A673 (cell line): Measurements from ENCODE around the gene DSE. TPM values are rescaled to one million over a fixed set of nuclear protein-coding genes. Genes with fewer than 3 reads are reported as not detected.

Experiments
- BruUV-seq: library from RNA; stranded (reverse); fragments of 400-500 nt; replicated peaks from 2 replicates; lab custom pipeline; 2021; lab: Mats Ljungman, UMichigan
- CTCF ChIA-PET: fragments of 300-600 bp; sonication (Branson Sonifier 250); formaldehyde crosslinking; loops from one replicate; lab custom pipeline; 2022; ENCODE audit warnings: antibody characterized with exemption; lab: Charles Lee
- POLR2A ChIA-PET: fragments of 300-600 bp; sonication (Branson Sonifier 250); formaldehyde crosslinking; loops from one replicate; lab custom pipeline; 2022; ENCODE audit warnings: antibody characterized with exemption; ENCODE audit not compliant: low non-redundant PET; lab: Charles Lee
- DNase-seq: peaks from one replicate; pipeline ENCODE4 v3.0.0-alpha.2; 2015; ENCODE audit warnings: low spot score
- H3K27ac ChIP-seq: fragments of 200-600 bp; sonication (generic); 2 replicates; pipeline ENCODE4 v1.5.1; 2016; ENCODE audit warnings: mixed run types, low read depth, mild to moderate bottlenecking, mixed read lengths, antibody characterized with exemption, low read length; ENCODE audit not compliant: poor library complexity, severe bottlenecking
- H3K27me3 ChIP-seq: fragments of 200-600 bp; sonication (generic); replicated peaks from 2 replicates; pipeline ENCODE4 v1.6.1; 2017; ENCODE audit warnings: mixed run types, low read depth, mild to moderate bottlenecking, mixed read lengths, antibody characterized with exemption, low read length; ENCODE audit not compliant: insufficient read depth, poor library complexity
- H3K36me3 ChIP-seq: fragments of 200-600 bp; sonication (generic); 2 replicates; pipeline ENCODE4 v1.6.1; 2016; ENCODE audit warnings: mixed run types, mild to moderate bottlenecking, mixed read lengths, antibody characterized with exemption, low read length; ENCODE audit not compliant: insufficient read depth, poor library complexity, severe bottlenecking
- H3K4me1 ChIP-seq: fragments of 200-600 bp; sonication (generic); 2 replicates; pipeline ENCODE4 v1.6.1; 2017; ENCODE audit warnings: mixed run types, mild to moderate bottlenecking, mixed read lengths, antibody characterized with exemption, low read length; ENCODE audit not compliant: insufficient read depth, poor library complexity, severe bottlenecking
- H3K4me3 ChIP-seq: fragments of 200-600 bp; sonication (generic); 2 replicates; pipeline ENCODE4 v1.5.1; 2016; ENCODE audit warnings: low read depth, mixed run types, mild to moderate bottlenecking, mixed read lengths, low read length; ENCODE audit not compliant: poor library complexity, severe bottlenecking
- H3K9me3 ChIP-seq: fragments of 200-600 bp; sonication (generic); 2 replicates; pipeline ENCODE4 v1.6.1; 2016; ENCODE audit warnings: mixed run types, low read depth, mild to moderate bottlenecking, mixed read lengths, antibody characterized with exemption, low read length; ENCODE audit not compliant: poor library complexity, severe bottlenecking
- EZH2 ChIP-seq: fragments of 200-600 bp; sonication (generic); IDR thresholded peaks from 2 replicates; pipeline ENCODE4 v1.6.1; 2017; ENCODE audit warnings: borderline replicate concordance, low read depth, mild to moderate bottlenecking, mixed read lengths, antibody characterized with exemption, low read length; ENCODE audit not compliant: poor library complexity, severe bottlenecking
- intact Hi-C: fragments of 100-400 bp; cut with micrococcal nuclease; formaldehyde crosslinking; loops from one replicate; pipeline ENCODE4 v1.10.0; 2022; ENCODE audit not compliant: unreplicated experiment
- total RNA-seq: library from RNA; stranded (reverse); gene quantifications from 2 replicates; pipeline ENCODE4 v1.2.3, GENCODE V29; 2021
- TF ChIP-seq, protein P1 (sequence below): fragments of 300-800, 200-600 bp; sonication (generic); conservative IDR thresholded peaks from 2 replicates; pipeline ENCODE4 v1.5.1; 2017; ENCODE audit warnings: low read depth, mild to moderate bottlenecking, antibody characterized with exemption, low read length, moderate library complexity, mixed read lengths

Gene DSE
- total RNA-seq, 1 experiment from 2014 or later, result 31.4 TPM

GRCh38 chr6:116444575-116444974 lies 73.8 kb downstream of the DSE start:
- H3K4me1 ChIP-seq, result peaks cover 2% of the 10 kb centered on the region
- H3K36me3 ChIP-seq, result no peaks in the 10 kb centered on the region
- intact Hi-C loops, result loop anchor here (1.0 kb wide), 1 partner anchor 88 kb away; no protein-coding TSS in a partner anchor
- no peak overlapping the region for H3K27ac ChIP-seq
- BruUV-seq, result no TSS peak
- no peaks in the 10 kb centered on the region for H3K27me3 ChIP-seq
- no peak for TF ChIP-seq EZH2
- TF ChIP-seq, protein P1, sequence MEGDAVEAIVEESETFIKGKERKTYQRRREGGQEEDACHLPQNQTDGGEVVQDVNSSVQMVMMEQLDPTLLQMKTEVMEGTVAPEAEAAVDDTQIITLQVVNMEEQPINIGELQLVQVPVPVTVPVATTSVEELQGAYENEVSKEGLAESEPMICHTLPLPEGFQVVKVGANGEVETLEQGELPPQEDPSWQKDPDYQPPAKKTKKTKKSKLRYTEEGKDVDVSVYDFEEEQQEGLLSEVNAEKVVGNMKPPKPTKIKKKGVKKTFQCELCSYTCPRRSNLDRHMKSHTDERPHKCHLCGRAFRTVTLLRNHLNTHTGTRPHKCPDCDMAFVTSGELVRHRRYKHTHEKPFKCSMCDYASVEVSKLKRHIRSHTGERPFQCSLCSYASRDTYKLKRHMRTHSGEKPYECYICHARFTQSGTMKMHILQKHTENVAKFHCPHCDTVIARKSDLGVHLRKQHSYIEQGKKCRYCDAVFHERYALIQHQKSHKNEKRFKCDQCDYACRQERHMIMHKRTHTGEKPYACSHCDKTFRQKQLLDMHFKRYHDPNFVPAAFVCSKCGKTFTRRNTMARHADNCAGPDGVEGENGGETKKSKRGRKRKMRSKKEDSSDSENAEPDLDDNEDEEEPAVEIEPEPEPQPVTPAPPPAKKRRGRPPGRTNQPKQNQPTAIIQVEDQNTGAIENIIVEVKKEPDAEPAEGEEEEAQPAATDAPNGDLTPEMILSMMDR, result no peak
- H3K4me3 ChIP-seq, result no peak overlapping the region
- ChIA-PET CTCF (no interaction called here), POLR2A (no interaction called here)
- DNase-seq, result no peak
- H3K9me3 ChIP-seq, result no peaks in the 10 kb centered on the region

DNA sequence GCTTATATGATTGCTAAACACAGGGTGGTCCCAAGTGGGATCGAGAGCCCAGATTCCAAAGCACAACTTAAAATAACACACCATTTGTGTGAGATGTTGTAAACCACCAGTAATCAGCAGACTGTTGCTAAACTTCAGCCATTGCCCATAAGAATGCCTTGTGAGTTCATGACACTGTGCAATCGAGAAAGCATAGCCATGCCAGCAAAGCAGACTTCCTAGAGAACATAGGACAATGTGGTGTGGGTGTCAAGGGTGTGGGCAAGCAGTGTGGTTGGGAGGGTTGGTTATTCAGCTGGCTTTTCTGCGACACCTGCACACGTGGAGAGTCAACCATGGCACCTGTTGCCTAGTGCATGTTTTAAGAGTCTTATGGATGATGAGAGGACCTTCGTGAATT lies 74.4 kb downstream of the DSE start:
- no peak overlapping the region for H3K4me3 ChIP-seq
- H3K27me3 ChIP-seq, result no peaks in the 10 kb centered on the region
- TF ChIP-seq, protein P1, result no peak
- no peak for TF ChIP-seq EZH2
- BruUV-seq, result no TSS peak
- H3K4me1 ChIP-seq, result no peaks in the 10 kb centered on the region
- CTCF ChIA-PET, result no interaction called here
- no peak overlapping the region for H3K27ac ChIP-seq
- intact Hi-C loops, result no loop called here
- H3K36me3 ChIP-seq, result no peaks in the 10 kb centered on the region
- H3K9me3 ChIP-seq, result no peaks in the 10 kb centered on the region
- POLR2A ChIA-PET, result no interaction called here
- no peak for DNase-seq

DNA sequence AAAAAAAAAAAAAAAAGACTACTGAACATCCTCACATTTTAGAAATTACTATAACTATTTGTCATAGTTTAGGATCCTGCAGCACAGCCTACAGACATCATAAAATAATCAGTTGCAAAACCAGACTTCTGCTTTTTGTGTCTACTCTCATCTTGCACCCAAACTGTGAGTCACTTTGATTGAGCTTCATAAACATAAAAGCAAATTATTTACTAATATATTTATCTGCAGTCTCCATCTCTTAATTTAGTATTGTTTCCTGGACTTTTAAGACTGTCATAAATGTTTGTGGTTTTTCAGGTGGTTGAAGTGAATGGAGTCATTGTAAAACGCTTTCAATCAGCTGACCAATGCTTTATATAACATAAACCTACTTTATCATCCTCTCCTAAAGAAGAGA lies 75.7 kb downstream of the DSE start:
- TF ChIP-seq, protein P1, result no peak
- TF ChIP-seq EZH2, result no peak
- intact Hi-C loops, result no loop called here
- no peak for DNase-seq
- H3K4me1 ChIP-seq, result no peaks in the 10 kb centered on the region
- H3K9me3 ChIP-seq, result no peaks in the 10 kb centered on the region
- ChIA-PET CTCF (no interaction called here), POLR2A (no interaction called here)
- no peaks in the 10 kb centered on the region for H3K36me3 ChIP-seq
- BruUV-seq, result no TSS peak
- no peak overlapping the region for H3K4me3 ChIP-seq
- H3K27me3 ChIP-seq, result no peaks in the 10 kb centered on the region
- H3K27ac ChIP-seq, result no peak overlapping the region
